Fibroblast of the conjunctiva (primary cell): ENCODE data around the gene TBCCD1.
"Not testable (repeated sequence)": the region's sequence is repeated elsewhere in the genome, so short reads cannot be mapped to it uniquely, and the experiment has no call there.

Experiments
- DNase-seq: peaks from one replicate; pipeline ENCODE4 v3.0.0-alpha.2; 2010; ENCODE audit warnings: low read depth

TBCCD1 gene

DNA sequence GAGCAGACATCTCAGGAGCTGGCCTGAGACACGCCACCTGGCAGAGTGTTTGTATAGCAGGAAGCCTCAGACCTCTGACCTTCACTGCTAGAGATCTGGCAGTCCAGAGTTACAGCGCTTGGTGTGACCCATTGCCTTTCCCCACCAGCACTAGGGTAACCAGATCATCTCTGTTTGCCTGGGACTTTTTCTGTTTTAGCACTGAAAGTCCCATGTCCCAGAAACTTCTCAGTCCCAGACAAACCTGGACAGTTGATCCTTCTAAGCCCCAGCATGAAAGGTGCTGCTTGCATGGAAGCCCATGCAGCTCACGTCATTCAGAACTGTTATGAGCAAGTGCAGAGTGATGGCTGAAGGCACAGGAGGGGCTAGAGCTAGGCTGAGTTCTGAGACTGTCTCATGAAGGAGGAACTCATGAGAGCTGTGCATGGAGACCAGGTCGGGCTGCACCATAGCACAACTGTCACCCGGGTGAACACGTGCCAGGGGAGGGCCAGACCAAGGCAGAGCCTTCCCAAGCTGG lies 27.5 kb upstream of the TBCCD1 start:
- no peak for DNase-seq

DNA sequence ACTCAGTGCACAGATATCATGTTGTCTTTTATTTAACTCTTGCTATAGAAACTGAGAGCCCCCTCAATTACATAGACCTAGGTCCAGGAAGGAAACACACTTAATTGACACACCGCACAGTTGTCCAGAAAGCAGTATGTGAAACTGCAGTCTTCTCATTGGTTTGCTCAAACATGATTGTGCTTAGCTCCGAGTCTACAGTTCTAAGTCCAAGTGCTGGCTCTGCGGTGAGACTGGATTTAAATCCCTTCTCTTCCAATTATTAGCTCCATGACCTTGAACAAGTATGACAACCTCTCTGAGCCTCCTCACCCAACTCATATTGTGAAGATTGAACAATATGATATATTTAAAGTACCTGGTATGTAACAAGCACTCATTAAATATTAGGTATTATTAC lies 26.7 kb upstream of the TBCCD1 start:
- no peak for DNase-seq

DNA sequence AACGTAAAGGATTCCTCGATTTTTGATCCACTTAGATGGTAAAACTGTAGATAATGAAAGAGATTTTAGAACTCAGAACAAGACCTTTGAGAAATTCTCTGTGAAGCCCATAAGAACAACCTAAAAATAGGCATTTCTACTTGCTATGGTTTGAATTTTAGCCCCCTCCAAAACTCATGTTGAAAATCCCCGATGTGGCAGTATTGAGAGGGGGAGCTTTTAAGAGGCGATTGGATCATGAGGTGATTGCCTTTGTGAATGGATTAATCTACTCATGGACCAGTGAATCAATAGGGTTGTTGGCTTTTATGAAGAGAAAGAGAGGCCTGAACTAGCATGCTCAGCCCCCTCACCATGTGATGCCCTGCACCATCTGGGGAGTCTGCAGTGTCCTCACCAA lies 25.5 kb upstream of the TBCCD1 start:
- no peak for DNase-seq

DNA sequence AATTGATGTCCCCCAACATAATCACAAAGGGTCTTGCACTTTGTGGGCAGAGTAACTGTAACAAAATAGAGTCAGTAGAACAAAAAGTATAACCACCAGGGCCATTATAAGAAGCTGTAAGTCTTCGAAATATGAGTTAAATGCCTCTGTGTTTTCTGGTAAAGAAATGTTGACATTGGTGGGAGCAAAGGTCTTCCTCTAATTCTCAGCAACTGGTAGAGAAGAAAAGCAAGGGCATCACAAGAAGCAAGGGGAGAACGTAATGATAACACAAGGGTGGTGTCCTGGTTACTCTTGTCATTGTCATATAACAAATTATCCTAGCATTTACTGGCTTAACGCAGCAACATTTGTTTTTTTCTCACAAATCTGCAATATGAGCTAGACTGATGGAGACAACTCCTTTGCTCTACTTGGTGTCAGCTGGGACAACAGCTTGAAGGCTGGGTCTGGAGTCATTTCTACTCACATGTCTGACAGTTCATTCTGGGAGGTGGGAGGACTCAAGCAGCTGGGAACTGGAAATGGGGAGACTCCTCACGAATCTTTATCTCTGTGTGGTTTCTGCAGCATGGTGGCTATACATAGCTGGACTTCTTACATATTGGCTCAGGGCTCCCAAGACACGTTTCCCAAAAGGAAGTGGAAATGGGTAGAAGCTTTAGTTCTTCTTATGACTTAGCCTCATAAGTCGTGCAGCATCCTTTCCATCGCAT lies 23.6 kb upstream of the TBCCD1 start:
- DNase-seq: no peak

DNA sequence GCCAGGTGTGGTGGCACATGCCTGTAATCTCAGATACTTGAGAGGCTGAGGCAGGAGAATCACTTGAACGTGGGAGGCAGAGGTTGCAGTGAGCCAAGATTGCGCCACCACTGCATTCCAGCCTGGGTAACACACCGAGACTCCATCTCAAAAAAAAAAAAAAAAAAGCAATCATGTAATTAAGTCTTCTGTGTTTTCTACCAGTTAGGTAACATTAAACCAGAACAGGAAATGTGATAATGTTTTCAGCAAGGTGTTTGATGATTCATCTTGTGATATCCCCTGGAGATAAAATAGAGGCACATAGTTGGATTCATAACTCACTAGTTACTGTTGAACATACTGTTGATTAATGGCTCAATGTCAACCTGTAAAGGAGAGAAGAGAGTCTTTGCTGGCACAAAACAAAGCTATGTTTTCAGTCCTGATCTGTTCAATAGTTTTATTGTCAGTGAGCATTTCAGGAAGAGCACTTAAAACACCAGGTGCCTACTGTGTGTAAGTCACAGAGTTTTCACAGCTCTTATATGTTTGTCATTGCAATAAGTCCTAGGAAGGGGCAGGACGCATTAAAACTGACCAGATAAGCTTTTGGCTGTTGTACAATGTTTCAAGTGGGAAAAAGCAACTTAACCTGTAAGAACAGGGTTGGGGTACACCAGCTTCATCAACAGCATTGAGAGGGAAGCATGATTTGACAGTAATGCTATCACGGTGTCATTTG lies 22.9 kb upstream of the TBCCD1 start:
- DNase-seq: no peak

DNA sequence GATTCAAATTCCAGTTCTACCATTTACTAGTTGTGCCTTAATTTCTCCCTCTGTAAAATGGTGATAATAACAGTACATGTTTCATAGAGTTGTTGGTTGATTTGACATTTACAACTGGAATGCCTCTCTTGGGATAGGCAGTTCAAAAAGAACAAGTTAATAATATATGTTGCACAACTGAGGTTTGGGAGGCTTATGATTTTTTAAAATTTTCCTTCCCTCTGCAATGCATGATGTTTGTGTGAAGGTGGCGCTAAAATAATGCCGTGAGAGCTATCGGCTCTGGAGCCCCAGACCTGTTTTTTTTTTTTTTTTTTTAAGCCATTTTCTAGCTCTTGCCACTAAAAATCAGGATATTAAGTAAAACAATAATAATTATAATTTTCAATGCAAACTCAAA lies 22.0 kb upstream of the TBCCD1 start:
- DNase-seq: no peak

DNA sequence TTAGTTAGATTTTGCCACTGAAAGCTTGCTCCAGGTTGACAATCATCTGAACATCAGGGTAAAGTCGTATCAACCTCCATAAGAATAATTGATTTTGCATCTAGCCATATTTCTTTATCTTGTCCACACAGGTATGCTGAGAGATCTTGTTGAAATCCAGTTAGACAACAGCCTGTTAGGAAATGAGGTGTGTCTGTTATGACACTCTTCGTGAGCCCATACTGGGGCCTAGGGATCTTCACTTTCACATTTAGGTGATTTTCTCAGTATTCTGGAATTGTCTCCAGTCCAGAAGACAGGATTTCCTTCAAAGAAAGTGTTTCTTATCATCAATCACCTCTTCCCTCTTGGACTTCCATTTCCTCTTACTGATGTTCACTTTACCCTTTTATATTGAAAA lies 21.5 kb upstream of the TBCCD1 start:
- no peak for DNase-seq

DNA sequence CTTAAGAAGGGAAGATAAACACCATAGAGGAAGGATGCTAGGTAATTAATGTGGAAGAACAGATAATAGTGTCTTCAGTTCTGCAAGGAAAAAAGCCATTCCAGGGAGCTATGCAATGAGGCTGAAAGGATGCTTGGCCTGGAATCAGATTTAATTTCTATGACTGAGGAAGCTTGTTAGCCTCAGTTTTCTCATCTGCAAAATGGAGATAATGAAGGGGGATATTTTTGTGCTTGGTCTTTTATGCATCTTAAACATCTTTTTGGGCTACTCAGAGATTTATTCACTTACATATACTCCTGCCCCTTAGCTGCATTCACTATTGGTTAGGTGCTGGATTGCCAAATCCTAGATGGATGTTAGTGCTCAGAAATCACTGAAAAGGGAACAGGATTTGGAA lies 20.0 kb upstream of the TBCCD1 start:
- DNase-seq: no peak

DNA sequence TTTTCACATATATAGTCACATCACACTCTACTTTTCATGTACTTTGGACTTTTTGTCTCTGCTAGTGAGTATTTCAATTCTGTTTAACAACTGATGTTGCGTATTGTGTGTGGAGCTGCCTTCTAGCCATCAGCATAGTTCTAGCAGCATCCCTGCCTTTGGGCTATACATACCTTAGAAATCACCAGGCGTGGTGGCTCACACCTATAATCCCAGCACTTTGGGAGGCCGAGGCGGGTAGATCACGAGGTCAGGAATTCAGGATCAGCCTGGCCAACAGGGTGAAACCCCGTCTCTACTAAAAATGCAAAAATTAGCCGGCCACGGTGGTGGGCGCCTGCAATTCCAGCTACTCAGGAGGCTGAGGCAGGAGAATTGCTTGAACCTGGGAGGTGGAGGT lies 19.1 kb upstream of the TBCCD1 start:
- not testable (repeated sequence) for DNase-seq

DNA sequence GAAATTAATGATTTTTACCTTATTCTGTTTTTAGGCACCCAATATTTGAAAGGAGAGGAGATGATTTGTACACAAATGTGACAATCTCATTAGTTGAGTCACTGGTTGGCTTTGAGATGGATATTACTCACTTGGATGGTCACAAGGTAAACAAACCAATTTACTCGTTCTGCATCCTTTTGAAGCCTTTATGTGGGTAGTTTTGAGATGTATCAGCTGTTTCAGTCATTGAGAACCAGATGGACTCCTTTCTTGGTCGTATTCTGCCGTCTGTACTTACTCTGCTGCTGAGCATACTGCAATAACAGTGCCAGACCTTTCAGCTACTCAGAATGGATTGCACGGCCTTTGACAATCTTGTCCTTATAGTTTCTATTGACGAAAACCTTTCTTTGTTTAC lies 16.7 kb upstream of the TBCCD1 start:
- DNase-seq: no peak

DNA sequence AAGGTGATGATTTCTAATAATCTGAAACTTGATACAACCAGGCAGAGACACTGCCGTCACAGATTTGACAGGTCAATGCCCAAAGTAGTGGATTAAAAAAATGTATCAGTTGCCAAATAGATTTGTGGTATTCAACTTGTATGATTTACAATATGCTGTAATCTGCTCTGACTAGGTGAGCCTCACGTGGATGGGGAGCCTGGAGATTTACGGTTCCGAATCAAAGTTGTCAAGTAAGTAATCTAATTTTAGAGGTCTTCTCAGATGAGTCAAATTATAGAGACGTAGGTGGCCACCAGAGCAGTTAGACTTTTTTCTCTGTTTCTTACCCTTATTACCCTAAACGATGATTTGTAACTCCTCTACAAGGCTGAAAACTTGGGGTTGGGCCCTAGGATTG lies 15.4 kb upstream of the TBCCD1 start:
- DNase-seq: no peak

DNA sequence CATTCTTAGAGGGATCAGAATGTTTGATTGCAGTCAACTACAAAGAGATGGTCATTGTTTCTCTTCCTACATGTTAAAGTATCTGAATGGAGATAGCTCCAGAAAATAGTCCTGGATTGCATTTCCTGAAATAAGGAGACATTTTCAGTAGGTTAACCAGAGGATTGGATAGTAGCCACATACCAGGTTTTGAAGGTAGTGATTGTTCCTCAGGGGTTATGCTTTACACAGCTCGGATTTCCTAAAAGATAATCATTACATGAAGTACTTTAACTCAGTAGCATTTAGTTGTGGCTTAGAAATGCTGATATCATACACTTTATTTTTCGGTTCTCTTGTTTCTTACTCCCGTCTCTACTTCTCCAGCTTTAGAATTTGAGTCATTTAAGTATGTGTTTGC lies 13.6 kb upstream of the TBCCD1 start:
- no peak for DNase-seq

DNA sequence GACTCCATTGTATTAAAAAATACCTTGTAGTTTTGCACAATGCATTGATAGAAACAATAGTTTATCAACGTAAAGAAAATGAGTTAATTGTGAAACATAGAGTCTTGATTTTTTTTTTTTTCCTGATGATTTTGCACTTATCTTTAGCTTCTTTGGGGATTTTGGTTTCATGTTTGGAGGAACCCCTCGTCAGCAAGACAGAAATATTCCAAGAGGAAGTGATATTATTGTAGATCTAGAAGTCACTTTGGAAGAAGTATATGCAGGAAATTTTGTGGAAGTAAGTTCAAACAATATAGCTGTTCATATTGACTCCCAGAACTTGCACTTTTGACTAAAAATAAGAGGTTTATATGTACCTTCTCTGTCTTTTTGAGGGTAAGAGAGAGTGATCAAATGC lies 10.4 kb upstream of the TBCCD1 start:
- no peak for DNase-seq

DNA sequence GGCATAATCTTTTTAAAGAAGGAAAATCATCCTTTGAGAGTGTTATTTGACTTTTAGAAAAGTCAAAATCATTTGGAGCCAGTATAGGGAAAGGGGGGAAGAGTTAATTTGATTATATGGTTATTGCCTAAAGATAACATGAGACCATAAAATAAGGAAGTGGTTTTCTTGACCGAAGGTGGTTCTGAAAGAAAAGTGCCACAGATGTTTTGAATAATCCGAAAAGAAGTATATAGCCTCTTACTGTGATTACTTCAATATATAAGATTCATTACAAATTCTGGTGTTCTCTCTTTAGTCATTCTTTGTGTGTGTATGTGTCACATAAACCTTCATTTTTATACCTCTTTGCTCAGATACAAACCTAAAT lies 4.5 kb upstream of the TBCCD1 start:
- DNase-seq: no peak

DNA sequence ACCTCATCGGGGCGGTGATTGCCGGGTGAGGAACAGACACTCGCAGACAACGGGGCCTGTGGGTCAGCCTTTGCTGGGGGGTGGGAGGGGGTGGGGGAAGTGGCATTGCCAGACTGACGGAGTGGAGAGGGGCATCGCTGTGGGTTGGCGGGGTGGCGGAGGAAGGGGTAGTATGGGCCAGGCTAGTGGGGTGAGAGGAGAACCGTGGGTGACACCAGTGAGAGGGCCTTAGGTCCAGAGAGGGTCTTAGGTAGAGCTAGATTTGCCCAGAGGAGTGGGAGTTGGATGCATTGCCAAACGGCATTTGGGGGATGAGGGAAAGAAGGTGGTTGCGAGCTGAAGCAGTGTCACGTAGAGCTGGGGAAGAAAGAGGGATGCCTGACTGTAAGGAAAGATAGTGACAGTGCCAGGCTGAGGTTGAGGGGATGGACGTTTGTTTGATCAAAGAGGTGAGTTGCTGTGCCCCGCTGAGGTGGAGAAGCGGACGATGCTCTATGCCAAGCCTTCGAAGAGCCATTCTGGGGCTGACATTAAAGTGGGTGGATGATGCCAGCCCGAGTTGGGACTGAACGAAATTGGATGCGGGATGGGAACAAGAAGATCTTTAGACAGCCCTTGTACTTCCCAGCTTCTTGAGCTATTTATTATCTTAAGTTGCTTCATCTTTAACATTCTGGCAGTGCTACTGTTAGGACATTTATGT lies 4.0 kb upstream of the TBCCD1 start:
- no peak for DNase-seq

DNA sequence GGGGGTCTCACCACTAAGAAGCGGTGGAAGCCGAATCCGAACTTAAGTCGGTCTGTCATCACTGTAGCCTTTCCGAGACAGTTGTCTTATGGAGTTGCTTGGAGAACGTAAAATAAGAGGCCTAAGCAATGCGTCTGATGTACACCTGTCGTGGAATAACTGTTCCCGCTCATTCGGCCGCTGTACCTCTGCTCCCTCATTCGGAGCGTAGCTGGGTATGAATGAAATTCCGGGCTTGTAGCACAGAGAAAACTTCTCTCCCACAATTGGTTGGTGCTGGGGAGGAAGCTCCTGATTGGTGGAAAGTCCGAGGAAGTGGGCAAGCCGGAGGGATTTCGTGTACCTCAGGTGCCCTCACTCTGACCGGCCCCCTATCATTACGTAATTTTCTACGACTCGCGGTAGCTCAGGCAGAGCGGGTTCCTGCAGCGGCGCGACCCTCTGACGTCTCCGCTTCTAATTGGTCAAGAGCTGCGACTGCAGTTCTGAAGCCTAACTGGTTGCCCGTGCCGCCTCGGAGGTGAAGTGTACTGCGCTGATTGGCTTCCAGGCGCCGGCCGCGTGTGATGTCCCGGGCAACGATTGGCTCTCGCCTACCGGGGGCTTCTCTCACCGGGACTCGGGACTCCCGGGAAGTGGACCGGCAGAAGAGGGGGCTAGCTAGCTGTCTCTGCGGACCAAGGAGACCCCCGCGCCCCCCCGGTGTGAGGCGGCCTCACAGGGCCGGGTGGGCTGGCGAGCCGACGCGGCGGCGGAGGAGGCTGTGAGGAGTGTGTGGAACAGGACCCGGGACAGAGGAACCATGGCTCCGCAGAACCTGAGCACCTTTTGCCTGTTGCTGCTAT lies 3.2 kb upstream of the TBCCD1 start, which contains the start of gene DNAJB11:
Gene DNAJB11, plus strand, starts transcription at position 625 of the 845 bp plus-strand sequence. Its CDS starts 178 bp downstream, at position 803.
- DNase-seq: peak; percentile 99

DNA sequence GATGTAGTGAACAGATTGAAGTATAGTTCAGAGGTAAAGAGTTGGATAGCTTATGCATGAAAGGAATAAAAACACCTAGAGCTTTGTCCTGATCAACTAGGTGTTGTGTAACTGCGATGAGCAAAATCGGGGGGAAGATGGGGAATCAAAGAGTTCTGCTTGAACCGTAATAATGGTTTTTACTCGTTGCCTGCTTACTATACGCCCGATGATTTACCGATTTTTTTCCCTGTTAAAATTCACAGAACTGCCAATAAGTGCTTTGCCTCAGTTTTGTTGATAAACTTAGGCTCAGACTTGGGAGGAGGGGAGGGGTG lies 2.6 kb upstream of the TBCCD1 start:
- DNase-seq: no peak

DNA sequence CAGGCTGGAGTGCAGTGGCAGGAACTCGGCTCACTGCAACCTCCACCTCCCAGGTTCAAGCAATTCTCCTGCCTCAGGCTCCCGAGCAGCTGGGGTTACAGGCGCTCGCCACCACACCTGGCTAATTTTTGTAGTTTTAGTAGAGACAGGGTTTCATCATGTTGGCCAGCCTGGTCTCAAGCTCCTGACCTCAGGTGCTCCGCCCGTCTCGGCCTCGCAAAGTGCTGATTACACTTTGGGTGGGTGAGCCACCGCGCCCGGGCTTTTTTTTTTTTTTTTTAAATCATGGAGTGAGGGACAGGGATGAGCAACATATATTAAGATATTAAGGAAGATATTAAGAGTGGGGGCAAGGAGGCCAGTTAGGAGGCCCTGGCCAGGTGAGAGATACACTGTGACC lies 2.2 kb upstream of the TBCCD1 start:
- not testable (repeated sequence) for DNase-seq

DNA sequence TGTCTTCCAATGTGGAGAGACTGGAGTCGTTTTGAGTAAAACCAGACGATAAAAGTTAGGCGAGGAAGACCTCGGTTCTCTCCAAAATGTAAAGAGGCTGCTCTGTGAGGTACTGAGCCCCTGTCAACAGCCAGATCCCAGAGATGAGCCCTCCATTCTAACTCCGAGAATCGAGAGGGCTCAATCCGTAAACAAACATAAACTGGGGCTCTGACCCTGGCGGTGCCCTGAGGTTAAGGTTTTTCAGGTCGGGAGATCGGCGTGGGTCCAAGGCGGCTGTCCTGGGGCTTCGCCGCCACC lies 417 bp downstream of the TBCCD1 start:
- DNase-seq: no peak

DNA sequence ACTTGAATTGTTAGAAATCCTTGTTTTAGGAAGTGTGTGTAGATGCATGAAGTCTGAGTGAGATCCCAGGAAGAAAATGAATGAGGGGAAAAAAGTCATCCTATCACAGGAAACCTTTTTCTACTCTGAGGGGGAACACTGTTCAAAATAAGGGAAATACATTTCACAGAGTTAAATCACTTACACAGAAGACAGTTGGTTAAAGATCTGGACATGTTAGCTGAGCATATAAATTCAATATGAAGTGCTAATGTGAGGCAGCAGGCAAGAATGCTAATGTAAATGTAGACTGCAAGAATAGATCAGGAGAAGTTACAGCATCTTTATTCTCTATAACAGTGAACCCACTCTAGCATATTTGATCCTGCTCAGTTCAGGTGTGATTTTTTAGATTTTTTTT lies 2.6 kb downstream of the TBCCD1 start:
- no peak for DNase-seq

DNA sequence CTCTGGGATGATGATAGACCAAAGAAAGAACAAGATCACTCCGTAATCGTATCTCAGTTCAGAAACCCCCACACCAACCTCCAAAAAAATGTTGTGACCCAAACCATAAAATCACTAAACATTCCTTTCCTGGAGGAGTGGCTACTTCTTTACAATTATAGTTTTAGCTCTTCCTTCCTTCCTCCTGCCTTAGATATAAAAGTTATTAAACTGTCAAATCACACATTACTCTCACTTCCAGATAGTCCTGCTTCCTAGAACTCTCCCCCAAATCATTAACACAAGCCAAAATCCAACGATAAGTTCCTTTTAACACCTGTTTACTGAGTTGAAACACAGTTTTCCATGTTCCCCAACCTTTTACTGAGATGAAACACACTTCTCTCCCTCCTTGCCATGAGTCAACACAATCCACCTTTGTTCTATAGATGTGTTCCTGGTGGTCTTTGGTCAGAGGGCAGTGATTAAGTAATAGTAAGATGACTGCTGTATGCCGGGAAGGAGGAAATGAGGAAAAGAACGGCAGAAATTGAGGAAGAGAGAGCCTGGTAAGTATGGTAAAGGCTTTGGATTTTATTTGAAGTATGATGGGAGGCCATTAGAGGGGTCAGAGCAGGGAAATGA lies 14.6 kb downstream of the TBCCD1 start:
- no peak for DNase-seq

DNA sequence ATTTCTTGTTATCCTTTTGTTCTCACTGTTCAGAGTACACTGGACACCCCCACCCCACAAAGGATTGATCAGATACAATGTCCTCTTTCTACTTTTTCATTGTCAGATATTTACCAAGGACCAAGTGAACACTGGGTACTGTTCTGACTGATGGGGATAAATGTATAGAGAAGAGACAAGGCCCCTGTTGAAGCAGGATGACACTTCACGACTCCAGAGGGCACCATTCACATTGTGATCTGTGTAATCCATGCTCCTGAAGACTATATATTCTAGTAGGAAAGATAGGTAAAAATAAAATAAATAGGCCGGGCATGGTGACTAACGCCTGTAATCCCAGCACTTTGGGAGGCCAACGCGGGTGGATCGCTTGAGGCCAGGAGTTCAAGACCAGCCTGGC lies 15.8 kb downstream of the TBCCD1 start:
- DNase-seq: no peak
